Heart right ventricle (tissue), 16 donors: ENCODE results near the gene HMGN4. TPM values are rescaled to one million over a fixed set of nuclear protein-coding genes. Genes with fewer than 3 reads are reported as not detected.
A peak's percentile ranks its signal among the peaks of the same experiment; 100 is the strongest.

ENCODE experiments used
- ATAC-seq, 8 donors: fragments of 200-7000 bp; cut with Tn5 transposase; one replicate each; pipeline ENCODE4 v1.9.1; 2020; ENCODE audit warnings: mild to moderate bottlenecking in 8 of 8, moderate library complexity in 8 of 8, moderate number of reproducible peaks in 1 of 8
- DNase-seq, 2 donors: peaks; one replicate each; pipeline ENCODE4 v3.0.0-alpha.2; 2020
- H3K27ac ChIP-seq, 10 donors: fragments of 200-600 bp; sonication (generic) in 2 of 10; one replicate each; pipeline versions ENCODE4 v1.5.0 to v1.8.0; 2020 to 2022; ENCODE audit warnings: mild to moderate bottlenecking in 3 of 10
- H3K27me3 ChIP-seq, 7 donors: fragments of 200-600 bp; one replicate each; pipeline ENCODE4 v1.8.0; 2021 to 2022; ENCODE audit warnings: mild to moderate bottlenecking in 2 of 7
- H3K36me3 ChIP-seq, 9 donors: fragments of 200-600 bp; sonication (generic) in 1 of 9; one replicate each; pipeline versions ENCODE4 v1.5.0 to v1.8.0; 2020 to 2022; ENCODE audit warnings: mild to moderate bottlenecking in 2 of 9
- H3K4me1 ChIP-seq, 9 donors: fragments of 200-600 bp; sonication (generic) in 1 of 9; one replicate each; pipeline versions ENCODE4 v1.5.0 to v1.8.0; 2020 to 2022; ENCODE audit warnings: mild to moderate bottlenecking in 4 of 9
- H3K4me3 ChIP-seq, 10 donors: fragments of 200-600 bp; sonication (generic) in 2 of 10; one replicate each; pipeline versions ENCODE4 v1.5.0 to v1.8.0; 2020 to 2022; ENCODE audit warnings: mild to moderate bottlenecking in 7 of 10, moderate library complexity in 2 of 10
- H3K9me3 ChIP-seq, 11 donors: fragments of 200-600 bp in 10 of 11; sonication (generic) in 2 of 11; one replicate each; pipeline versions ENCODE4 v1.5.0 to v1.8.0; 2013 to 2022; ENCODE audit warnings: mild to moderate bottlenecking in 2 of 11, control low read depth in 1 of 11, moderate library complexity in 1 of 11
- CTCF ChIP-seq, 9 donors: fragments of 200-600 bp; sonication (generic) in 2 of 9; IDR thresholded peaks; one replicate each; pipeline versions ENCODE4 v1.5.0 to v1.8.0; 2021 to 2022; ENCODE audit warnings: antibody characterized with exemption in 9 of 9, mild to moderate bottlenecking in 5 of 9, moderate library complexity in 1 of 9
- WGBS, 2 donors: extraction: QIAGEN DNeasy Blood & Tissue Kit; methylation state at CpG; one replicate each; pipeline ENCODE4 v1.1.7; 2013; ENCODE audit warnings: inconsistent platforms in 1 of 2; 5-methylcytosine and 5-hydroxymethylcytosine counted together
- intact Hi-C, 10 donors: fragments of 100-400 bp; cut with DNase I; formaldehyde crosslinking; loops; one replicate each; pipeline versions ENCODE4 v1.11.1 to v1.14.2; 2022
- polyA plus RNA-seq, 2 donors: library from polyadenylated mRNA; stranded (reverse); fragments of 200-250 nt; gene quantifications; one replicate each; pipeline ENCODE4 v1.2.3, GENCODE V29; 2013
- total RNA-seq, 10 donors: library from RNA; stranded (reverse); fragmentation: NEBNext Ultra II Directional in 3 of 10; extraction: Animal tissue kit (Norgen Biotek cat#: 25700) in 3 of 10; gene quantifications; one replicate each; pipeline versions ENCODE4 v1.2.1 to v1.2.4, GENCODE V29; 2021 to 2023
- donor health status: Arrhythmogenic right ventricular cardiomyopathy.
- donor health status: ischemic (EF 13 %, LVEDD 7.1; RV severe dilation, severe dysfunction).
- donor health status: healthy with polysubstance abuse.
- donor health status: DM: no; HTN: yes; CAD: no.
- donor health status: DM: no; HTN: no; CAD: no.
- donor health status: ischemic (EF 25% LVEDD 6.9; RV normal size, moderate dysfunction).
- donor health status: ischemic (EF 25% LVEDD 5.7; RV mildly dilated, moderate dysfunction).
- donor health status: healthy.
- donor health status: DM: yes; HTN: yes; CAD: no.
- donor health status: Ischemic cardiomyopathy.
- donor health status: ischemic (EF 35%, LVEDD 5.7; RV mildly dilated, moderate dysfunction).
- donor health status: nonischemic (EF 11% LVEDD 7.7; RV severe dilation, severe dysfunction).
- donor health status: DM: yes; HTN: yes; CAD: no.
- donor health status: PGD.
- donor health status: ischemic (EF 29% LVEDD 5.4; RV normal size, mild dysfunction).
- donor health status: nonischemic (EF 23%, LVEDD 6.1; RV moderate dilation, normal function).

HMGN4 gene
- total and polyA plus RNA-seq, 12 donors = 8.2 to 35.0 (median 29.8) TPM

- 18 to 25% methylated on average over 23 of the region's 23 CpGs for WGBS, 2 donors
- peaks cover 0 to 49% (median 42%) of the 10 kb centered on the region in 7 donors for H3K27me3 ChIP-seq
- H3K9me3 ChIP-seq = no peaks in the 10 kb centered on the region
- peaks cover 0 to 39% (median 18%) of the 10 kb centered on the region in 9 donors for H3K4me1 ChIP-seq
- no peak for TF ChIP-seq CTCF (IDR thresholded peaks at IDR 0.05)
- peaks cover 0 to 23% (median 18%) of the 10 kb centered on the region in 9 donors for H3K36me3 ChIP-seq
- intact Hi-C loops = loop anchor here in 9 of 10 donors (1.0 to 10.0 kb wide), 10 partner anchors 22 to 423 kb away; no protein-coding TSS in a partner anchor
- DNase-seq = no peak
- H3K4me3 ChIP-seq = peak overlapping the region; percentile 39 to 94 (median 84)
- peak overlapping the region in 9 of 10 donors; percentile 78 to 95 (median 89) for H3K27ac ChIP-seq
- no peak for ATAC-seq
Observed at GRCh38 chr6:26594730-26595632, 56.8 kb downstream of the HMGN4 start.

GRCh38 chr6:26595669-26596269 lies 57.6 kb downstream of the HMGN4 start:
- peaks cover 0 to 43% (median 34%) of the 10 kb centered on the region in 7 donors for H3K27me3 ChIP-seq
- 0% methylated on average over 39 of the region's 39 CpGs for WGBS, 2 donors

More at GRCh38 chr6:26595669-26596269, 57.6 kb downstream of the HMGN4 start:
- Histone ChIP-seq H3K4me1 (peaks cover 0 to 39% (median 18%) of the 10 kb centered on the region in 9 donors), H3K27ac (peak overlapping the region in 9 of 10 donors; percentile 78 to 95 (median 89)), H3K36me3 (peaks cover 0 to 31% (median 18%) of the 10 kb centered on the region in 9 donors), H3K4me3 (peak overlapping the region; percentile 39 to 94 (median 84)), H3K9me3 (no peaks in the 10 kb centered on the region)
- DNase-seq = peak; percentile 90 to 94
- ATAC-seq = peak; percentile 84 to 95 (median 90)
- peak; percentile 93 to 100 (median 98) for TF ChIP-seq CTCF (IDR thresholded peaks at IDR 0.05)
- intact Hi-C loops = loop anchor here in 8 of 10 donors (1.0 to 10.0 kb wide), 11 partner anchors 23 to 423 kb away; partner anchors contain the start of gene ZNF322 (in 1 of the 8)

Other genes starting within 250 kb of the HMGN4 start
- 10 to 100 TPM in 4 of 10 donors, 1 to 10 TPM in 6; 4.2 to 68.1 (median 9.2) TPM for gene BTN3A2, start 173.2 kb upstream of the HMGN4 start, total RNA-seq
- 10 to 100 TPM; 10.5 to 11.1 TPM for gene BTN3A2, start 173.2 kb upstream of the HMGN4 start, polyA plus RNA-seq
- 10 to 100 TPM in 1 of 10 donors, 1 to 10 TPM in 9; 1.7 to 12.5 (median 3.8) TPM for gene BTN2A2, start 155.3 kb upstream of the HMGN4 start, total RNA-seq
- 1 to 10 TPM; 3.0 to 3.9 TPM for gene BTN2A2, start 155.3 kb upstream of the HMGN4 start, polyA plus RNA-seq
- gene BTN3A1, start 136.1 kb upstream of the HMGN4 start, total RNA-seq = 10 to 100 TPM in 3 of 10 donors, 1 to 10 TPM in 7; 3.9 to 44.3 (median 8.6) TPM
- 10 to 100 TPM in 1 of 2 donors, 1 to 10 TPM in 1; 3.9 to 11.0 TPM for gene BTN3A1, start 136.1 kb upstream of the HMGN4 start, polyA plus RNA-seq
- gene BTN3A3, start 97.9 kb upstream of the HMGN4 start, total RNA-seq = 10 to 100 TPM in 3 of 10 donors, 1 to 10 TPM in 7; 4.4 to 28.2 (median 8.4) TPM
- 10 to 100 TPM in 1 of 2 donors, 1 to 10 TPM in 1; 8.2 to 10.6 TPM for gene BTN3A3, start 97.9 kb upstream of the HMGN4 start, polyA plus RNA-seq
- gene BTN2A1, start 80.4 kb upstream of the HMGN4 start, total RNA-seq = 10 to 100 TPM; 12.7 to 19.9 (median 15.5) TPM
- 10 to 100 TPM in 1 of 2 donors, 1 to 10 TPM in 1; 9.7 to 15.9 TPM for gene BTN2A1, start 80.4 kb upstream of the HMGN4 start, polyA plus RNA-seq
- gene BTN1A1, start 38.1 kb upstream of the HMGN4 start, total RNA-seq = not detected
- gene BTN1A1, start 38.1 kb upstream of the HMGN4 start, polyA plus RNA-seq = not detected
- 10 to 100 TPM in 1 of 10 donors, 1 to 10 TPM in 9; 5.8 to 10.2 (median 7.4) TPM for gene ABT1, start 58.6 kb downstream of the HMGN4 start, total RNA-seq
- 10 to 100 TPM in 1 of 2 donors, 1 to 10 TPM in 1; 6.6 to 11.7 TPM for gene ABT1, start 58.6 kb downstream of the HMGN4 start, polyA plus RNA-seq
- 10 to 100 TPM in 9 of 10 donors, 1 to 10 TPM in 1; 9.5 to 14.5 (median 13.0) TPM for gene ZNF322, start 121.4 kb downstream of the HMGN4 start, total RNA-seq
- gene ZNF322, start 121.4 kb downstream of the HMGN4 start, polyA plus RNA-seq = 1 to 10 TPM; 4.0 to 5.7 TPM